CD4-positive, alpha-beta T cell treated with Interleukin-15 for 4 hours (primary cell): Measurements from ENCODE around the gene DNLZ.

Source experiments
- DNase-seq: peaks from one replicate; pipeline ENCODE4 v3.0.0-alpha.2; 2020; ENCODE audit warnings: low spot score

Gene DNLZ

GRCh38 chr9:136316896-136317676, 46.5 kb downstream of the DNLZ start:
- no peak for DNase-seq

GRCh38 chr9:136316271-136316751, 47.2 kb downstream of the DNLZ start:
- peak; percentile 40 for DNase-seq

- DNase-seq: no peak
Measured at GRCh38 chr9:136314944-136315343, 48.6 kb downstream of the DNLZ start.

GRCh38 chr9:136314056-136314416, 49.5 kb downstream of the DNLZ start:
- DNase-seq: no peak

- no peak for DNase-seq
Measured at GRCh38 chr9:136313111-136314055, 50.2 kb downstream of the DNLZ start.

GRCh38 chr9:136312436-136312835, 51.1 kb downstream of the DNLZ start:
- DNase-seq: peak; percentile 24

GRCh38 chr9:136312009-136312375, 51.6 kb downstream of the DNLZ start:
- no peak for DNase-seq

- DNase-seq: no peak
Measured at GRCh38 chr9:136311051-136312008, 52.2 kb downstream of the DNLZ start.

- DNase-seq: no peak
Measured at GRCh38 chr9:136310273-136311030, 53.1 kb downstream of the DNLZ start.

GRCh38 chr9:136309806-136310220, 53.7 kb downstream of the DNLZ start:
- no peak for DNase-seq
